Measurements from ENCODE around the gene C1QC.
A peak's percentile ranks its signal among the peaks of the same experiment; 100 is the strongest.

Gene C1QC

GRCh38 chr1:22638476-22639234 lies 4.8 kb upstream of the C1QC start:
- H3K9me3 Mint-ChIP-seq, result no peaks in the 10 kb centered on the region
- peaks cover 38% of the 10 kb centered on the region for H3K27me3 Mint-ChIP-seq (ENCODE audit: low read depth, poor library complexity)
- no peak for TF ChIP-seq CTCF (IDR thresholded peaks at IDR 0.05)
- H3K4me1 Mint-ChIP-seq, result no peaks in the 10 kb centered on the region
- DNase-seq, result no peak
- H3K4me3 Mint-ChIP-seq, result no peak overlapping the region
- no peaks in the 10 kb centered on the region for H3K36me3 Mint-ChIP-seq (ENCODE audit: low read depth)
- H3K27ac Mint-ChIP-seq, result no peak overlapping the region

GRCh38 chr1:22639286-22639685 lies 4.1 kb upstream of the C1QC start:
- H3K36me3 Mint-ChIP-seq (ENCODE audit: low read depth), result no peaks in the 10 kb centered on the region
- no peak overlapping the region for H3K27ac Mint-ChIP-seq
- no peak for DNase-seq
- no peaks in the 10 kb centered on the region for H3K4me1 Mint-ChIP-seq
- no peak overlapping the region for H3K4me3 Mint-ChIP-seq
- no peak for TF ChIP-seq CTCF (IDR thresholded peaks at IDR 0.05)
- H3K27me3 Mint-ChIP-seq (ENCODE audit: low read depth, poor library complexity), result peaks cover 32% of the 10 kb centered on the region
- no peaks in the 10 kb centered on the region for H3K9me3 Mint-ChIP-seq

- H3K27me3 Mint-ChIP-seq (ENCODE audit: low read depth, poor library complexity), result peaks cover 39% of the 10 kb centered on the region
- no peaks in the 10 kb centered on the region for H3K36me3 Mint-ChIP-seq (ENCODE audit: low read depth)
- no peaks in the 10 kb centered on the region for H3K4me1 Mint-ChIP-seq
- no peaks in the 10 kb centered on the region for H3K9me3 Mint-ChIP-seq
- no peak overlapping the region for H3K4me3 Mint-ChIP-seq
- no peak for DNase-seq
- no peak for TF ChIP-seq CTCF (IDR thresholded peaks at IDR 0.05)
- H3K27ac Mint-ChIP-seq, result no peak overlapping the region
Measured at GRCh38 chr1:22641247-22641646, 2.2 kb upstream of the C1QC start.

GRCh38 chr1:22641906-22642636 lies 1.4 kb upstream of the C1QC start:
- H3K4me3 Mint-ChIP-seq, result no peak overlapping the region
- no peaks in the 10 kb centered on the region for H3K9me3 Mint-ChIP-seq
- DNase-seq, result peak; percentile 94
- H3K36me3 Mint-ChIP-seq (ENCODE audit: low read depth), result no peaks in the 10 kb centered on the region
- no peak overlapping the region for H3K27ac Mint-ChIP-seq
- TF ChIP-seq CTCF (IDR thresholded peaks at IDR 0.05), result peak; percentile 92
- peaks cover 39% of the 10 kb centered on the region for H3K27me3 Mint-ChIP-seq (ENCODE audit: low read depth, poor library complexity)
- no peaks in the 10 kb centered on the region for H3K4me1 Mint-ChIP-seq

GRCh38 chr1:22643928-22644327 lies 495 bp downstream of the C1QC start:
- peaks cover 51% of the 10 kb centered on the region for H3K27me3 Mint-ChIP-seq (ENCODE audit: low read depth, poor library complexity)
- H3K9me3 Mint-ChIP-seq, result no peaks in the 10 kb centered on the region
- TF ChIP-seq CTCF (IDR thresholded peaks at IDR 0.05), result no peak
- DNase-seq, result no peak
- no peaks in the 10 kb centered on the region for H3K4me1 Mint-ChIP-seq
- no peak overlapping the region for H3K4me3 Mint-ChIP-seq
- no peaks in the 10 kb centered on the region for H3K36me3 Mint-ChIP-seq (ENCODE audit: low read depth)
- no peak overlapping the region for H3K27ac Mint-ChIP-seq
